ENCODE data around the gene RNF220.

RNF220 gene

DNA sequence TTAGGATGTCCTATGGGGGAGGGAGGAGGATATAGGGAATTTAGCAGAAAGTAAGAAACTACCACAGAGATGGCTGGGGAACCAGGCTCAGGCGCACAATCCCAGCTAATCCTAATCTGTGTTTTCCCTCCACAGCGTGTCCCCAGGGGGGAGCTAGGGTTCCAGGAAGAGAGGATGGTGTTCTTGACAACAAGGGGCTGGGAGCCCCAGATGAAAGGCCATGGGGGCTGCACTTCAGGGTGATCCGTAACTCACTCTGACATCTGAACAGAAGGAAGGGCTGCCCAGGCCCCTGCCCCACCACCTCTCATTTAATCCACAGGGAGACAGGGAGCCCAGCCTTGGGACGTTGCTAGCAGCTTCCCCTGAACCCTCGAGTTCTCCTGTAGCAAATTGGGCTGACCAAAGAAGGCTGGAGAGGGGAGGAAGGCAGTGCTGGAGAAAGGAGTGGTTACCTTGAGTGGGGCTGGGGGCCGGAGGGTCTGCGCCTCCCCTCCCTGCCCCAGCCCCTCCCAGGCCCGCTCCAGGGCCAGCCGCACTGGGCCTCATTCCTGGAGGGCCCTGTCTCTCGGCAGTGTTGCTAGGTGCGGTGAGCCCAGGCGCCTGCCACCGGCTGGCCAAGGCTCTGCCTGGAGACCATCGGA lies 137.5 kb downstream of the RNF220 start:
- Histone ChIP-seq H3K27me3 (replicated peaks) (peaks cover 25% of the 10 kb centered on the region), H3K36me3 (replicated peaks) (no peaks in the 10 kb centered on the region), H3K27ac (no peak overlapping the region), H3K4me3 (ENCODE audit: low read depth, low read length) (no peak overlapping the region)
- no peak for DNase-seq
- in situ Hi-C loops (cut with HindIII; ENCODE audit: low pct_ligation_motif_present, low sequenced_read_pairs), result no loop called here
- TF ChIP-seq, protein P1, sequence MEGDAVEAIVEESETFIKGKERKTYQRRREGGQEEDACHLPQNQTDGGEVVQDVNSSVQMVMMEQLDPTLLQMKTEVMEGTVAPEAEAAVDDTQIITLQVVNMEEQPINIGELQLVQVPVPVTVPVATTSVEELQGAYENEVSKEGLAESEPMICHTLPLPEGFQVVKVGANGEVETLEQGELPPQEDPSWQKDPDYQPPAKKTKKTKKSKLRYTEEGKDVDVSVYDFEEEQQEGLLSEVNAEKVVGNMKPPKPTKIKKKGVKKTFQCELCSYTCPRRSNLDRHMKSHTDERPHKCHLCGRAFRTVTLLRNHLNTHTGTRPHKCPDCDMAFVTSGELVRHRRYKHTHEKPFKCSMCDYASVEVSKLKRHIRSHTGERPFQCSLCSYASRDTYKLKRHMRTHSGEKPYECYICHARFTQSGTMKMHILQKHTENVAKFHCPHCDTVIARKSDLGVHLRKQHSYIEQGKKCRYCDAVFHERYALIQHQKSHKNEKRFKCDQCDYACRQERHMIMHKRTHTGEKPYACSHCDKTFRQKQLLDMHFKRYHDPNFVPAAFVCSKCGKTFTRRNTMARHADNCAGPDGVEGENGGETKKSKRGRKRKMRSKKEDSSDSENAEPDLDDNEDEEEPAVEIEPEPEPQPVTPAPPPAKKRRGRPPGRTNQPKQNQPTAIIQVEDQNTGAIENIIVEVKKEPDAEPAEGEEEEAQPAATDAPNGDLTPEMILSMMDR (IDR thresholded peaks at IDR 0.05; ENCODE audit: low read depth, low read length, missing control alignments), result no peak

GRCh38 chr1:44543064-44543744 lies 138.1 kb downstream of the RNF220 start:
- TF ChIP-seq, protein P1 (IDR thresholded peaks at IDR 0.05; ENCODE audit: low read depth, low read length, missing control alignments), result no peak
- DNase-seq, result no peak
- H3K36me3 ChIP-seq (replicated peaks), result no peaks in the 10 kb centered on the region
- peaks cover 25% of the 10 kb centered on the region for H3K27me3 ChIP-seq (replicated peaks)
- in situ Hi-C loops (cut with HindIII; ENCODE audit: low pct_ligation_motif_present, low sequenced_read_pairs), result no loop called here
- H3K27ac ChIP-seq, result no peak overlapping the region
- no peak overlapping the region for H3K4me3 ChIP-seq (ENCODE audit: low read depth, low read length)

GRCh38 chr1:44543786-44544185 lies 138.7 kb downstream of the RNF220 start:
- TF ChIP-seq, protein P1 (IDR thresholded peaks at IDR 0.05; ENCODE audit: low read depth, low read length, missing control alignments), result no peak
- Histone ChIP-seq H3K4me3 (ENCODE audit: low read depth, low read length) (no peak overlapping the region), H3K27ac (no peak overlapping the region), H3K36me3 (replicated peaks) (no peaks in the 10 kb centered on the region), H3K27me3 (replicated peaks) (peaks cover 25% of the 10 kb centered on the region)
- in situ Hi-C loops (cut with HindIII; ENCODE audit: low pct_ligation_motif_present, low sequenced_read_pairs), result no loop called here
- no peak for DNase-seq

GRCh38 chr1:44544960-44545359 lies 139.9 kb downstream of the RNF220 start:
- H3K27ac ChIP-seq, result no peak overlapping the region
- H3K4me3 ChIP-seq (ENCODE audit: low read depth, low read length), result no peak overlapping the region
- in situ Hi-C loops (cut with HindIII; ENCODE audit: low pct_ligation_motif_present, low sequenced_read_pairs), result no loop called here
- no peak for DNase-seq
- H3K36me3 ChIP-seq (replicated peaks), result no peaks in the 10 kb centered on the region
- H3K27me3 ChIP-seq (replicated peaks), result peaks cover 24% of the 10 kb centered on the region
- TF ChIP-seq, protein P1 (IDR thresholded peaks at IDR 0.05; ENCODE audit: low read depth, low read length, missing control alignments), result no peak

DNA sequence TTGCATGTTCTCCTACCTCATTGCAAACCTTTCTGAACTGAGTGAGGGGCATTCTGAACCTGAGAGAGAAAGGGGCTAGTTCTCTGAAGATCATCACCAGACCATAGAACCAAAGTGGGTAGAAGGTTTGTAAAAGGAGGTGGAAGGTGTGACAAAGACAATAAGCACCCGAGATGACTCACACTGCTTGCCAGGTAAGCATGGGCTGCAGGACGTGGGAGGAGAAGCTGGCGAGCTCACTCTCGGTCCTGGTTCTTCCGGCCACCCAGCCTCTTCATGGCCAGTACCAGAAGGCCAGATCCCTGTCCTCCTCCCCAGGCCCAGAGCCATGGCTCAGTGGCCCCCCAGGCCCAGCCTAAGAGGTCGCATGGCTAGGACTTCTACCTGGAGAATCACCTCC lies 140.9 kb downstream of the RNF220 start:
- DNase-seq, result no peak
- TF ChIP-seq, protein P1 (IDR thresholded peaks at IDR 0.05; ENCODE audit: low read depth, low read length, missing control alignments), result no peak
- Histone ChIP-seq H3K27ac (no peak overlapping the region), H3K27me3 (replicated peaks) (peaks cover 24% of the 10 kb centered on the region), H3K36me3 (replicated peaks) (no peaks in the 10 kb centered on the region), H3K4me3 (ENCODE audit: low read depth, low read length) (no peak overlapping the region)
- in situ Hi-C loops (cut with HindIII; ENCODE audit: low pct_ligation_motif_present, low sequenced_read_pairs), result no loop called here
